ENCODE results near the gene MYO15A. TPM values are rescaled to one million over a fixed set of nuclear protein-coding genes. Genes with fewer than 3 reads are reported as not detected.

The MYO15A gene
- total RNA-seq, 2 experiments from 2014 or later: 0.98 to 1.4 TPM

DNA sequence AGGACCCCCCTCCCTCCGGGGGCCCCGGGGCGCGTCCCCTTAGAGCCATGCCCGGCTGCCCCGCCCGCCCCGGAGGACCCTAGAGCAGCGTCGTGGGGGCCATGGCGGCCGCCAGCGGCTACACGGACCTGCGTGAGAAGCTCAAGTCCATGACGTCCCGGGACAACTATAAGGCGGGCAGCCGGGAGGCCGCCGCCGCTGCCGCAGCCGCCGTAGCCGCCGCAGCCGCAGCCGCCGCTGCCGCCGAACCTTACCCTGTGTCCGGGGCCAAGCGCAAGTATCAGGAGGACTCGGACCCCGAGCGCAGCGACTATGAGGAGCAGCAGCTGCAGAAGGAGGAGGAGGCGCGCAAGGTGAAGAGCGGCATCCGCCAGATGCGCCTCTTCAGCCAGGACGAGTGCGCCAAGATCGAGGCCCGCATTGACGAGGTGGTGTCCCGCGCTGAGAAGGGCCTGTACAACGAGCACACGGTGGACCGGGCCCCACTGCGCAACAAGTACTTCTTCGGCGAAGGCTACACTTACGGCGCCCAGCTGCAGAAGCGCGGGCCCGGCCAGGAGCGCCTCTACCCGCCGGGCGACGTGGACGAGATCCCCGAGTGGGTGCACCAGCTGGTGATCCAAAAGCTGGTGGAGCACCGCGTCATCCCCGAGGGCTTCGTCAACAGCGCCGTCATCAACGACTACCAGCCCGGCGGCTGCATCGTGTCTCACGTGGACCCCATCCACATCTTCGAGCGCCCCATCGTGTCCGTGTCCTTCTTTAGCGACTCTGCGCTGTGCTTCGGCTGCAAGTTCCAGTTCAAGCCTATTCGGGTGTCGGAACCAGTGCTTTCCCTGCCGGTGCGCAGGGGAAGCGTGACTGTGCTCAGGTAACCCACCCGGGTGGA lies 75.8 kb downstream of the MYO15A start:
- Histone ChIP-seq H3K9me3 (ENCODE audit: low read length) (no peaks in the 10 kb centered on the region), H3K4me2 (ENCODE audit: low read length) (peak overlapping the region; percentile 97), H3K4me1 (ENCODE audit: insufficient read depth, low read length, poor library complexity, severe bottlenecking) (peaks cover 33% of the 10 kb centered on the region), H4K20me1 (ENCODE audit: insufficient read depth, low read length) (peaks cover 36% of the 10 kb centered on the region), H3K9me2 (ENCODE audit: insufficient read depth, low read length) (no peaks in the 10 kb centered on the region), H3K36me3 (ENCODE audit: insufficient read depth, low read length) (peaks cover 45% of the 10 kb centered on the region), H3K4me3 (ENCODE audit: low read depth, low read length, poor library complexity, severe bottlenecking) (peak overlapping the region; percentile 84), H3K27ac (ENCODE audit: low read depth, low read length, poor library complexity, severe bottlenecking) (peak overlapping the region; percentile 93), H2AFZ (ENCODE audit: low read length) (no peak overlapping the region), H3K79me2 (ENCODE audit: insufficient read depth, low read depth, low read length) (peaks cover 55% of the 10 kb centered on the region)
- TF ChIP-seq EZH2phosphoT487 (IDR thresholded peaks at IDR 0.05; ENCODE audit: borderline replicate concordance, low read depth, low read length): no peak
- TF ChIP-seq, protein P1, sequence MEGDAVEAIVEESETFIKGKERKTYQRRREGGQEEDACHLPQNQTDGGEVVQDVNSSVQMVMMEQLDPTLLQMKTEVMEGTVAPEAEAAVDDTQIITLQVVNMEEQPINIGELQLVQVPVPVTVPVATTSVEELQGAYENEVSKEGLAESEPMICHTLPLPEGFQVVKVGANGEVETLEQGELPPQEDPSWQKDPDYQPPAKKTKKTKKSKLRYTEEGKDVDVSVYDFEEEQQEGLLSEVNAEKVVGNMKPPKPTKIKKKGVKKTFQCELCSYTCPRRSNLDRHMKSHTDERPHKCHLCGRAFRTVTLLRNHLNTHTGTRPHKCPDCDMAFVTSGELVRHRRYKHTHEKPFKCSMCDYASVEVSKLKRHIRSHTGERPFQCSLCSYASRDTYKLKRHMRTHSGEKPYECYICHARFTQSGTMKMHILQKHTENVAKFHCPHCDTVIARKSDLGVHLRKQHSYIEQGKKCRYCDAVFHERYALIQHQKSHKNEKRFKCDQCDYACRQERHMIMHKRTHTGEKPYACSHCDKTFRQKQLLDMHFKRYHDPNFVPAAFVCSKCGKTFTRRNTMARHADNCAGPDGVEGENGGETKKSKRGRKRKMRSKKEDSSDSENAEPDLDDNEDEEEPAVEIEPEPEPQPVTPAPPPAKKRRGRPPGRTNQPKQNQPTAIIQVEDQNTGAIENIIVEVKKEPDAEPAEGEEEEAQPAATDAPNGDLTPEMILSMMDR (conservative IDR thresholded peaks at IDR 0.05; ENCODE audit: low read length): no peak
- ChIA-PET POLR2A (interaction anchor here (1.0 kb wide), 1 partner anchor 9 kb away, joined by 6 read pairs; no protein-coding TSS in a partner anchor), CTCF (ENCODE audit: unreplicated experiment) (no interaction called here)
- DNase-seq (ENCODE audit: low spot score): peak; percentile 81
- intact Hi-C loops (cut with micrococcal nuclease; ENCODE audit: unreplicated experiment): loop anchor here (2.0 kb wide), 2 partner anchors 44 to 74 kb away; partner anchors contain the start of gene FLII
- no TSS peak for BruUV-seq (replicated peaks)

DNA sequence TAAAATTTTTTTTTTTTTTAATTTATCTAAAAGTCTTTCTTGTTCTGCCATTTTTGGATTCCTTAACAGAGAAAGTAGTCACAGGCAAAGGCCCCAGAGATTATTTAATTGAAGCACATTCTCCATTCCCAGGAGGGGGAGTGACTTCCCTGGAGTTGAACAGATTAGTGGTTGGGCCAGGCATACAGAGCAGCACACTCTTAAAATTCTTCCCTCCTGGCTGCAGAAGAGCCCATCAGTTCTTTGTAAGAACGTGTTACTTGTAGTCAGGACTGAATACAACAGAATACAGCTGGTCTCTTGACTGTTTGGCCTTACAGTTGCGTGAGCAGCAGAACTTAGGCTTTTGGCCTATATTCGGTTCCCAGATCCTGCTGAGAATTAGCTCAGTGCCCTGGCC lies 76.8 kb downstream of the MYO15A start:
- peaks cover 33% of the 10 kb centered on the region for H3K4me1 ChIP-seq (ENCODE audit: insufficient read depth, low read length, poor library complexity, severe bottlenecking)
- no peak overlapping the region for H2AFZ ChIP-seq (ENCODE audit: low read length)
- peaks cover 65% of the 10 kb centered on the region for H3K79me2 ChIP-seq (ENCODE audit: insufficient read depth, low read depth, low read length)
- peaks cover 36% of the 10 kb centered on the region for H4K20me1 ChIP-seq (ENCODE audit: insufficient read depth, low read length)
- TSS peak; percentile 65 for BruUV-seq (replicated peaks)
- H3K27ac ChIP-seq (ENCODE audit: low read depth, low read length, poor library complexity, severe bottlenecking): no peak overlapping the region
- ChIA-PET POLR2A (no interaction called here), CTCF (ENCODE audit: unreplicated experiment) (no interaction called here)
- no peaks in the 10 kb centered on the region for H3K9me3 ChIP-seq (ENCODE audit: low read length)
- peak overlapping the region; percentile 84 for H3K4me3 ChIP-seq (ENCODE audit: low read depth, low read length, poor library complexity, severe bottlenecking)
- H3K9me2 ChIP-seq (ENCODE audit: insufficient read depth, low read length): no peaks in the 10 kb centered on the region
- peaks cover 55% of the 10 kb centered on the region for H3K36me3 ChIP-seq (ENCODE audit: insufficient read depth, low read length)
- peak overlapping the region; percentile 97 for H3K4me2 ChIP-seq (ENCODE audit: low read length)
- intact Hi-C loops (cut with micrococcal nuclease; ENCODE audit: unreplicated experiment): loop anchor here (2.0 kb wide), 2 partner anchors 45 to 73 kb away; partner anchors contain the start of gene FLII
- DNase-seq (ENCODE audit: low spot score): peak; percentile 16
- no peak for TF ChIP-seq EZH2phosphoT487 (IDR thresholded peaks at IDR 0.05; ENCODE audit: borderline replicate concordance, low read depth, low read length)
- TF ChIP-seq, protein P1 (conservative IDR thresholded peaks at IDR 0.05; ENCODE audit: low read length): no peak
